Thoracic aorta (tissue), 2 donors: ENCODE results near the gene PDGFRB. TPM values are rescaled to one million over a fixed set of nuclear protein-coding genes. Genes with fewer than 3 reads are reported as not detected.

Experiments used
- ATAC-seq: fragments of 150-250 bp; one replicate; pipeline ENCODE4 v1.8.0; 2017; ENCODE audit warnings: low read depth; ENCODE audit not compliant: insufficient number of reproducible peaks, low FRiP score
- DNase-seq: peaks from one replicate; pipeline ENCODE4 v3.0.0-alpha.2; 2020; ENCODE audit warnings: low spot score
- H3K27ac ChIP-seq, 2 donors: fragments of 200-600 bp; sonication (generic); 1 replicate in 1 of 2; 2 replicates in 1 of 2; pipeline ENCODE4 v1.5.1; 2016; ENCODE audit warnings: mild to moderate bottlenecking in 2 of 2, moderate library complexity in 2 of 2
- H3K27me3 ChIP-seq: fragments of 200-600 bp; sonication (generic); replicated peaks from 2 replicates; pipeline ENCODE4 v1.6.0; 2016; ENCODE audit warnings: mild to moderate bottlenecking; ENCODE audit not compliant: insufficient read depth
- H3K36me3 ChIP-seq: fragments of 200-600 bp; sonication (generic); one replicate; pipeline ENCODE4 v1.5.1; 2016
- H3K4me1 ChIP-seq, 2 donors: fragments of 200-600 bp; sonication (generic); 1 replicate in 1 of 2; 2 replicates in 1 of 2; pipeline versions ENCODE4 v1.5.1 to v1.6.0; 2016; ENCODE audit warnings: low read depth in 2 of 2, mild to moderate bottlenecking in 1 of 2; ENCODE audit not compliant: control insufficient read depth in 1 of 2
- H3K4me3 ChIP-seq: fragments of 200-600 bp; sonication (generic); 2 replicates; pipeline ENCODE4 v1.5.1; 2016; ENCODE audit warnings: mild to moderate bottlenecking
- H3K9me3 ChIP-seq: fragments of 200-600 bp; sonication (generic); 2 replicates; pipeline ENCODE4 v1.5.1; 2016
- CTCF ChIP-seq: fragments of 200-600 bp; sonication (generic); IDR thresholded peaks from one replicate; pipeline ENCODE4 v1.5.1; 2019; ENCODE audit warnings: antibody characterized with exemption
- total RNA-seq, 2 donors: library from RNA; depleted of rRNA; stranded (reverse); fragments of >200 nt; gene quantifications; one replicate each; pipeline versions ENCODE4 v1.1.0 to v1.2.3, GENCODE V29; 2016

The PDGFRB gene
- total RNA-seq, 2 donors from 2014 or later = 362 to 421 TPM

- no peak for ATAC-seq
- DNase-seq = no peak
- peak; percentile 95 for TF ChIP-seq CTCF
- Histone ChIP-seq H3K4me1 (peaks cover 11 to 54% of the 10 kb centered on the region in 2 donors), H3K36me3 (peaks cover 68% of the 10 kb centered on the region), H3K27me3 (no peaks in the 10 kb centered on the region), H3K4me3 (no peak overlapping the region), H3K27ac (no peak overlapping the region), H3K9me3 (no peaks in the 10 kb centered on the region)
Measured at GRCh38 chr5:150129813-150130492, 25.7 kb downstream of the PDGFRB start.

GRCh38 chr5:150129454-150129812, 26.2 kb downstream of the PDGFRB start:
- Histone ChIP-seq H3K9me3 (no peaks in the 10 kb centered on the region), H3K27ac (no peak overlapping the region), H3K4me1 (peaks cover 6 to 49% of the 10 kb centered on the region in 2 donors), H3K36me3 (peaks cover 66% of the 10 kb centered on the region), H3K27me3 (no peaks in the 10 kb centered on the region), H3K4me3 (no peak overlapping the region)
- no peak for TF ChIP-seq CTCF
- DNase-seq (no peak), ATAC-seq (no peak)

GRCh38 chr5:150126921-150127265, 28.8 kb downstream of the PDGFRB start:
- Histone ChIP-seq H3K4me1 (peaks cover 0 to 23% of the 10 kb centered on the region in 2 donors), H3K4me3 (no peak overlapping the region), H3K27ac (no peak overlapping the region), H3K36me3 (peaks cover 79% of the 10 kb centered on the region), H3K27me3 (no peaks in the 10 kb centered on the region), H3K9me3 (no peaks in the 10 kb centered on the region)
- no peak for TF ChIP-seq CTCF
- ATAC-seq (no peak), DNase-seq (no peak)

- H3K27ac ChIP-seq = no peak overlapping the region
Measured at GRCh38 chr5:150126199-150126920, 29.3 kb downstream of the PDGFRB start.

More at GRCh38 chr5:150126199-150126920, 29.3 kb downstream of the PDGFRB start:
- ATAC-seq = no peak
- H3K36me3 ChIP-seq = peaks cover 80% of the 10 kb centered on the region
- no peak for DNase-seq
- peaks cover 0 to 18% of the 10 kb centered on the region in 2 donors for H3K4me1 ChIP-seq
- H3K27me3 ChIP-seq = no peaks in the 10 kb centered on the region
- no peak for TF ChIP-seq CTCF
- no peaks in the 10 kb centered on the region for H3K9me3 ChIP-seq
- no peak overlapping the region for H3K4me3 ChIP-seq
